ENCODE measurements around the gene GRID1.

Gene GRID1

DNA sequence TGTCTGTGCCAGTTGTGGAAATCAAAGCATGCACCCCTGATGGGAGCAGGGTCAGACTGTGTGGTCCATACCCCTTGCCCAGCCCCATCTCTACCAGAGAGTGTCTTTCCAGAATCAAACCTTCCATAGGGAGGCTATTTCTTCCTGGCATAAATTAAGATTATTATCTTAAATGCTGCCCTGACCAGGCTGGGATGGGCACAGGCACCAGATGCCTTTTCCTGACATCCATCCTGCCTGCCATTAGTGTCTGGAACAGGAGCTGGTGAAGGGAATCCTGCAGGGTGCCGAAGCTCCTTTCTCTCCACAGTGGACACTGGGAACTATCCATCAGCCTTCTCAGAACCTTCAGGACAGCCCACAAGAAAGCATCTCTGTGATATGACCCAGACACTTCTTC is 296.3 kb downstream of the GRID1 start:
- no peak for DNase-seq

DNA sequence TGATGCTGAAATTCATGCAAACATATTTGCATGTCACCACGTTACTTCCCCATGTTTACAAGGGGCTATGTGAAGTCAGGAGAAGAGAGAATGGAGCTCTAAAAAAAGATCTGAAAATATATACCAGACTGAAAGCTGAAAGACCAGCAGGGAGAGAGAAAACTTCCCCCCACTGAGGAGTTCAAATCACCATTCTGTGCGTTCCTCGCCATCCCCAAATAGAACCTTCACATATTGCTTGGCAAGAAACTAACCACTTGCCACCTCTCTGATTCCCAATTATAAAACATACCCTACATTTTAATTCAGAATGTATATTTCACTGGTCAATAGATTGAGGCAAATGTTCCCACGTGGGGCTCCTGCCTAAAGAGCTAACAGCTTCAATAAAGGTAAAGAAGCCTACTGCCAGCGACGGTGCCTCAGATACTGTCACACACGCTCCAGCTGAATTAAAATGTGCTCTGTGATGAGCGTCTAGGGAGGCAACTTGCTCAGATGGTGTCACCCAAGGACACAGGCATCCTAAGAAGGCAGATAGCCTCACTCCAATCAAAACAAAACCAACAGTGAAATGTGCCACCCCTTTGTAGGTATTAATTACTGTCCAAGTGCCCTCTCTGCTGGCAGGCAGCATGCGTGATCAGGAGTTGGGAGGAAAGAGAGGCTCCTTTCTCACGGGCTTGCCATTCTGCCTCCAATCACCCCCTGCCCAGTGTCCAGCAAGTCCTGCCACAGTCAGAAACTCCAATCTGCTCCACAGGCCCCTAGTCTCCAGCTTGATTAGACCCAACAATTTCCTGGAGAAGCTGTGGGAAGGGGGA is 298.2 kb downstream of the GRID1 start:
- DNase-seq: no peak

GRCh38 chr10:86067436-86068050 is 299.1 kb downstream of the GRID1 start:
- DNase-seq: no peak

- no peak for DNase-seq
These were observed 299.9 kb downstream of the GRID1 start for GRCh38 chr10:86066696-86067095.

- no peak for DNase-seq
These were observed 300.8 kb downstream of the GRID1 start for GRCh38 chr10:86065711-86066251.

DNA sequence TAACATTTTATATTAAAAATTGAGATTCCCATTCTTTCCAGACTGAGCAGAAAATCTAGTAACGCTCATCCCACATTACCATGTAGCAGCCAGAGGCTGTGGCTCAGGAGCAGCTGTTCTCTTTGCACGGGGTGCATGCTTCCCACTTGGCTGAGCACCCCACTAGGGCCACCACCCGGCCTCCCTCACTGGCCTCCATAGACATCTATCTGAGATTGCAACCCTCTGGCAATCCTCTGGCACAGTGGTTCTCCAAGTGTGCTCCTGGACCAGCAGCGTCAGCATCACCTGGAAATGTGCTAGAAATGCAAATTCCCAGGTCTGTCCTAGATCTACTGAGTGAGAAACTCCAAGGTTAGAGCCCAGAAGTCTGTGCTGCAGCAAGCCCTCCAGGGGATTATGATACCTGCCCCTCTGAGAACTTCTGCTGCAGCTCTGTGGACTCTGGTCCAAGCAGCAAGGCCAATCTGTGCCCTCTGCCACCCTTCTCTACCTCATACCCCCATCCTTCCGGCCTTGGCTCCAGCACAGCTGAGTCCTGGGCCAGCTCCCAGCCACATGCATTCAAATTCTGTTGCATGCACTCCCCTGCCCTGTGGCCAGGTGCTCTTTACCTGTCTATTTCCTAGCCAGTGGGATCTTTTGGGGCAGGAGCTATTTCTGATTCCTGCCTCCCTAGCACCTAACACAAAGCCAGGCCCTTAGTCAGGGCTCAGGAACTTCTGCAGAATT is 301.5 kb downstream of the GRID1 start:
- no peak for DNase-seq

GRCh38 chr10:86064219-86064618 is 302.4 kb downstream of the GRID1 start:
- DNase-seq: no peak

DNA sequence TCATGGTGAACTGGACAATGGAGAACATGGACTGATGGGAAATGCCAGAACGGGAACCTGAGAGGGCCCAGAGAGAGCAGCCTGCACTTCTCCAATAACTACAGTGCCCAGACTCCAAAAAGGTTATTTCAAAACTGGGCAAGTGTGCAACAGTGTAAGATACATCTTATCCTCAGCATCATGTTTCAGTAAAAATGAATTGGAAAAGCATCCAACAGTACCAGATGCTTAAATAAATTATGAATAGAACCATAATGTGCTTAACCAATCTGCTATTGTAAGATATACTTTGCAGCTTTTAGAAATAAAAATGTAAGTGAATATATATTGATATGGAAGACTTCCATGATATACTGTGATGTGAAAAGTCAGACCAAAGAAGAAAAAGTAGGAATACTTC is 303.3 kb downstream of the GRID1 start:
- no peak for DNase-seq

- no peak for DNase-seq
These were observed 303.9 kb downstream of the GRID1 start for GRCh38 chr10:86062647-86063145.

GRCh38 chr10:86062198-86062550 is 304.4 kb downstream of the GRID1 start:
- no peak for DNase-seq

DNA sequence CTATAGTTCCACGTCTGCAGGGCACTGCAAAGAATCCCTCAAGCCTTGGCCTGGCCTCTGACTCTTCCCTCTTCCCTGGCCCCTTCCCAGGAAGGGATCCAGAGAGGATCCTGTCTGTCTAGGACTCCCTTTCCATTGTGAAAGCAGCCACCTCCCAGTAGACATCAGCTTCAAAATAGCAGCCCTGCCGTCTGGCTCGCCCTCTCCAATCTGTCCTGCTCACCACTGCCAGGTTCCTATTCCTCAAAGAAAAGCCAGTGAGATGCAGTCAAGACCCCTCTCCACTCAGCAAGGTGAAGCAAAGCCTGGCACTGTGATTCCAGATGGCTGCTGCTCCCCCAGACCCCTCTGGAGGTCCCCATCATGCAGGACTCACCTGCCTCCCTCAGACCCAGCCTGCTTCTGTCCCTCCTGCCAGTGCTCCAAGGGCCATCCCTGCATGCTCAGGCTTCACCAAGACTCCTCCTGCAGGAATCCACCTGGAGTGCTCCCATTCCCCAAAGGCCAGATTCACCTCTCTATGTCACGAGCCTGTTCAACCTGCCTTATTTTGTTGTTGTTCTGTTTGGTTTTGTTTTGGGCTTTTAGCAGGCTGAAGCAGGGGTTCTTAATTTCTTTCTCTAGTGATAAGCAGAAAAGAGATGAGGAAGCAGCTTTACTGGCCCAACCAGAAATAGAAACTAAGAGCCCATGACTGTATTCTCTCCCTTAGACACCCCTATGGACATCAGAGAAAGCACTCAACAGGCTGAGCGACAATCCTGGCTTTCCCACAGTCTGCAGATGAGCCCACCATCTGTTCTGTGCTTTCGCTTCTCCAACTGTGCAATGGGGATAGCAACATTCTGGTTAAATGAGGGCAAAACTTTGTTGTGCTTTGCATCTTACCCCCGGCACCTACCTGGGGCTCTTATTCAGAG is 305.1 kb downstream of the GRID1 start:
- DNase-seq: no peak

DNA sequence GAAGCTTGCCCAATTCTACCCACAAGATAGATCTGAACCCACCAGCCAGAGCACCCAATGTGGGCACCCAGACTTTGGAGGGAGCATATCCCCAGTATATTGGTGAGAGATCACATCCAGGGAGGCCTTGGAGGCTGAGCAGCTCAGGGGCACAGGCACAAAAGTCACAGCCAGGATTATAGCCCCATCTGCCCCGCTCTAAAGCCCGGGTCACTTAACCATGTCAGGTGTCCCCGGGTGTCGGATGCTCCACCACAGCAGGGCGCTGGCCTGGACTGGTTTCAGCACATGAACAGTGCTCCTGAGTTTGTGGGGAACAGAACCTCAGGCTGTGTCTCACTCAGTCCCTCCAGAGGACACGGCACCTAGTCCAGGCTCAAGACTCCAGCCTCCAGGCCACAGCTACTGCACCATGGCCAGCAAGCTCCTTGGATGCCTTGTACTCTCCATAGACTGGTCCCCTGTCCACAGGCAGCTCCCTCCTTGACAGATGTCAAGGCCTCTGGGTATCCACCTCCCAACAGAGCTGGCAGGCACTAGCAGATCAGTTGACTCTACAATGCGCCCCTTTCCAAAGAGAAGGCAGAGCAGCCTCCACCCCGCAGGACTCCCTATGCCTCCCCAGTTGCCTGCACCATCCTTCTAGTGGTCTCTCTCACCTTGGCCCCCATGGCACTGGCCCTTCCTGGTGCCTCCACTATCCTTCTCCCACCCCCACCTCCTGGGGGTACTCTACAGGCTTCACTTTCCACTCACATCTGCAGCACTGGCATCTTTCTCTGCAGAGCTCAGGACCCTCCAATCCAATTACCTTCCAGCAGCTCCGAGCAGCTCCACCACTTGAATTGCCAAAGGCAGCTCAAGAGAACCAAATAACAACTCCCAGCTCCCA is 306.0 kb downstream of the GRID1 start:
- no peak for DNase-seq

GRCh38 chr10:86059892-86060291 is 306.7 kb downstream of the GRID1 start:
- DNase-seq: no peak

DNA sequence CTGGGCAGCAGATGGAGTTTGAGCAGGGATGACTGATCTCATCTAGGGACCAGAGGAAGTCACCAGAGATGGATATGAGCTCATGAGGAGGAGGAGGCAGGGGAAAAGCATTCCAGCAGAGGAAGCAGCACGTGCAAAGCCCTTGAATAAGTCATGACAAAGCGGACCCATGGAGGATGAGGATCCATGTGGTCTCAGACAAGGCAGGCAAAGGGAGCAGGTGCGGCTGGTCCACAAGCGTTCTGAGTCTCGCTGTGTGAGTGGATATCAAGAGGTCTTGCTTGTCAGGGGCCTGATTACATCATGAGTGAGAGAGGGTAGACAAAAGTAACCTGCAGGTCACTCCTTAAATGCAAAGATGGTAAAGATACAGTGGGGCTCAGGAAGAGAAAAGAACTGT is 307.6 kb downstream of the GRID1 start:
- no peak for DNase-seq

DNA sequence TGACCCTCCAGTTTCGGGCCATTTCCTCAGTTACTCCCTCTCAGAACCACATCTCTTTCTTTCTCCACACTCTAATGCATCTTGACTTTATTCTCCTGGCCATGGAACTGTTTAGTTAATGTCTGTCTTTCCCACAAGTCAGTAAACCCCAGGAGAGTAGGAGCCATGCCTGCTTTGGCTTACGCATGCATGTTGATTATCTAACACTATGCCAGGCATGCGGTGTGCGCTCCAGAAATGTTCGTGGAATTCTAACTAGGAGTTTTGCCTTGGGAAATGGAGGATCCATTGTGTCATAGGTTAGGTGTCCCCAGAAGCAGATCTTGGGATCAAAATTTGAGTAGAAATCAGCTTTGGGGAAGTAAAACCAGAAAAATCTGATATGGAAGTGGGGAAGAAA is 308.9 kb downstream of the GRID1 start:
- no peak for DNase-seq

- no peak for DNase-seq
These were observed 309.9 kb downstream of the GRID1 start for GRCh38 chr10:86056672-86057071.

- DNase-seq: no peak
These were observed 310.7 kb downstream of the GRID1 start for GRCh38 chr10:86055928-86056327.

DNA sequence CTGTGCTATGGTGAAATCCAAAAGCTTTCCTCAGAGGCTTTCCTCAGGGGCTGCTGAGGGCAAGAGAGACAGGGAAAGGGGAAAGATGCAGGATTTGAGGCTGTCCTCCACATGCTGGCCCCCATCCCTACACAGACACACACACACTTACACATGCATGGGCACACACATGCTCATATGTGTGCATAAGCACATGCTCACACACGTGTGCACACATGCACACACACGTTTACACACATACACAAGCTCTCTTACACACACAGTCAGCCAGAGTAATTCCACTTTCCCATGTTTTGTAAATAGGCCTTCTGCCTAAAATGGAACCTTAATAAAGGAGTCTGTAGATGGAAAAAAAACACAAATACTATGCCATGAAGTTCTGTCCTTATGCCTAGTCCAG is 312.9 kb downstream of the GRID1 start:
- DNase-seq: no peak

DNA sequence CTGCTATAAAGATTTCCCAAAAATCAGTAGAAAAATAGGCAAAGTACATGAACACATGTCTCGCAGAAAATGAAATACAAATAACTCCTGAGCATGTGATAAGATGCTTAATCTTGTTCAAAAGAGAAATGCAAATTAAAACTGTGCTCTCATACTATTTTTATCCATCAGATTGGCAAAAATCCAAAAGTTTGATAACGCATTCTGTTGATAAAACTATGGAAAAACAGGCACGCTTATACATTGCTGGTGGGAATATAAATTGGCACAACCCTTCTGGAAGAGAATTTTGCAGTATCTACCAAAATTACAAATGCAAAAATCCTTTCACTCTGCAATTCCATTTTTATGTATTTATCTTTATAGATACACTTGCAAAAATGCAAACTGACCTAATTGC is 315.0 kb downstream of the GRID1 start:
- DNase-seq: no peak

- DNase-seq: no peak
These were observed 317.2 kb downstream of the GRID1 start for GRCh38 chr10:86049442-86049841.

DNA sequence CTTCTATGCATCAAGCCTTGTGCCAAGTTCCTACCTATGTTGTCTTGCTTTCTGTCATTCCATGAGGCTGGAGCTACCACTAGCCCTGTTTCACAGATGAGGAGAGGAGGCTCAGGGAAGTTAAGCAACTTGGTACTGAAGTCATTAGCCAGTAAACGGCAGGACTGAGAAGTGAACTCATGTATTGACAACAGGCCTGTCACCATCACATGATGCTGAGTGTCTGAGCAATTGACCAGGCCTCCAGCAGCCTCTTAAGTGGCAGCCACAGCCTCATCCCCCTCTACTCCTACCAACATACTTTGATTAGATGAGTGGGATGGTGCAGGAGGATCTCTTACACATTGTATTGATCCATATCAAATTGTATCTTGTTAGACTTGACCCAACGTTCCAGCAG is 317.6 kb downstream of the GRID1 start:
- no peak for DNase-seq
